Measurements from ENCODE around the gene IFT43. TPM values are rescaled to one million over a fixed set of nuclear protein-coding genes. Genes with fewer than 3 reads are reported as not detected.

The IFT43 gene
- total RNA-seq, 1 donor from 2014 or later, result 18.3 TPM

GRCh38 chr14:76086636-76087035 is 101.1 kb downstream of the IFT43 start:
- Histone ChIP-seq H3K36me3 (ENCODE audit: control insufficient read depth in 3 of 3, insufficient read depth in 3 of 3, low read length in 3 of 3) (peaks cover 2 to 7% (median 2%) of the 10 kb centered on the region in 3 donors), H3K4me3 (ENCODE audit: low read length in 3 of 3) (no peak overlapping the region), H3K9ac (ENCODE audit: low read depth in 1 of 3, low read length in 3 of 3) (peak overlapping the region; percentile 27 to 63 (median 33)), H3K9me3 (ENCODE audit: control insufficient read depth in 3 of 3, low read length in 3 of 3) (no peaks in the 10 kb centered on the region), H3K27ac (ENCODE audit: low read depth, low read length) (peak overlapping the region; percentile 85), H3K27me3 (ENCODE audit: control insufficient read depth in 3 of 3, insufficient read depth in 3 of 3, low read length in 3 of 3) (no peaks in the 10 kb centered on the region), H3K4me1 (ENCODE audit: control insufficient read depth in 3 of 3, insufficient read depth in 3 of 3, low read length in 3 of 3) (peaks cover 43 to 67% (median 64%) of the 10 kb centered on the region in 3 donors)

GRCh38 chr14:76088326-76088725 is 102.8 kb downstream of the IFT43 start:
- no peak overlapping the region for H3K4me3 ChIP-seq (ENCODE audit: low read length in 3 of 3)
- no peaks in the 10 kb centered on the region for H3K9me3 ChIP-seq (ENCODE audit: control insufficient read depth in 3 of 3, low read length in 3 of 3)
- H3K27ac ChIP-seq (ENCODE audit: low read depth, low read length), result peak overlapping the region; percentile 48
- no peaks in the 10 kb centered on the region for H3K27me3 ChIP-seq (ENCODE audit: control insufficient read depth in 3 of 3, insufficient read depth in 3 of 3, low read length in 3 of 3)
- peaks cover 47 to 67% (median 65%) of the 10 kb centered on the region in 3 donors for H3K4me1 ChIP-seq (ENCODE audit: control insufficient read depth in 3 of 3, insufficient read depth in 3 of 3, low read length in 3 of 3)
- no peak overlapping the region for H3K9ac ChIP-seq (ENCODE audit: low read depth in 1 of 3, low read length in 3 of 3)
- H3K36me3 ChIP-seq (ENCODE audit: control insufficient read depth in 3 of 3, insufficient read depth in 3 of 3, low read length in 3 of 3), result peaks cover 0 to under 1% (median 0%) of the 10 kb centered on the region in 3 donors

- peak overlapping the region in 1 of 3 donors; percentile 41 for H3K9ac ChIP-seq (ENCODE audit: low read depth in 1 of 3, low read length in 3 of 3)
- peaks cover 47 to 67% (median 65%) of the 10 kb centered on the region in 3 donors for H3K4me1 ChIP-seq (ENCODE audit: control insufficient read depth in 3 of 3, insufficient read depth in 3 of 3, low read length in 3 of 3)
- no peaks in the 10 kb centered on the region for H3K36me3 ChIP-seq (ENCODE audit: control insufficient read depth in 3 of 3, insufficient read depth in 3 of 3, low read length in 3 of 3)
- peak overlapping the region; percentile 48 for H3K27ac ChIP-seq (ENCODE audit: low read depth, low read length)
- H3K4me3 ChIP-seq (ENCODE audit: low read length in 3 of 3), result no peak overlapping the region
- H3K27me3 ChIP-seq (ENCODE audit: control insufficient read depth in 3 of 3, insufficient read depth in 3 of 3, low read length in 3 of 3), result no peaks in the 10 kb centered on the region
- H3K9me3 ChIP-seq (ENCODE audit: control insufficient read depth in 3 of 3, low read length in 3 of 3), result no peaks in the 10 kb centered on the region
These were observed 103.4 kb downstream of the IFT43 start for GRCh38 chr14:76088771-76089571.

GRCh38 chr14:76089575-76089974 is 104.0 kb downstream of the IFT43 start:
- H3K9ac ChIP-seq (ENCODE audit: low read depth in 1 of 3, low read length in 3 of 3), result no peak overlapping the region
- H3K27ac ChIP-seq (ENCODE audit: low read depth, low read length), result no peak overlapping the region
- no peak overlapping the region for H3K4me3 ChIP-seq (ENCODE audit: low read length in 3 of 3)
- no peaks in the 10 kb centered on the region for H3K36me3 ChIP-seq (ENCODE audit: control insufficient read depth in 3 of 3, insufficient read depth in 3 of 3, low read length in 3 of 3)
- H3K4me1 ChIP-seq (ENCODE audit: control insufficient read depth in 3 of 3, insufficient read depth in 3 of 3, low read length in 3 of 3), result peaks cover 47 to 66% (median 63%) of the 10 kb centered on the region in 3 donors
- H3K9me3 ChIP-seq (ENCODE audit: control insufficient read depth in 3 of 3, low read length in 3 of 3), result no peaks in the 10 kb centered on the region
- no peaks in the 10 kb centered on the region for H3K27me3 ChIP-seq (ENCODE audit: control insufficient read depth in 3 of 3, insufficient read depth in 3 of 3, low read length in 3 of 3)

- no peaks in the 10 kb centered on the region for H3K9me3 ChIP-seq (ENCODE audit: control insufficient read depth in 3 of 3, low read length in 3 of 3)
- peak overlapping the region in 1 of 3 donors; percentile 23 for H3K4me3 ChIP-seq (ENCODE audit: low read length in 3 of 3)
- H3K27me3 ChIP-seq (ENCODE audit: control insufficient read depth in 3 of 3, insufficient read depth in 3 of 3, low read length in 3 of 3), result no peaks in the 10 kb centered on the region
- peaks cover 43 to 54% (median 51%) of the 10 kb centered on the region in 3 donors for H3K4me1 ChIP-seq (ENCODE audit: control insufficient read depth in 3 of 3, insufficient read depth in 3 of 3, low read length in 3 of 3)
- peak overlapping the region; percentile 88 for H3K27ac ChIP-seq (ENCODE audit: low read depth, low read length)
- no peaks in the 10 kb centered on the region for H3K36me3 ChIP-seq (ENCODE audit: control insufficient read depth in 3 of 3, insufficient read depth in 3 of 3, low read length in 3 of 3)
- H3K9ac ChIP-seq (ENCODE audit: low read depth in 1 of 3, low read length in 3 of 3), result peak overlapping the region in 2 of 3 donors; percentile 54 to 58
These were observed 105.2 kb downstream of the IFT43 start for GRCh38 chr14:76090616-76091391.

- Histone ChIP-seq H3K9ac (ENCODE audit: low read depth in 1 of 3, low read length in 3 of 3) (no peak overlapping the region), H3K36me3 (ENCODE audit: control insufficient read depth in 3 of 3, insufficient read depth in 3 of 3, low read length in 3 of 3) (no peaks in the 10 kb centered on the region), H3K9me3 (ENCODE audit: control insufficient read depth in 3 of 3, low read length in 3 of 3) (no peaks in the 10 kb centered on the region), H3K27ac (ENCODE audit: low read depth, low read length) (no peak overlapping the region), H3K4me3 (ENCODE audit: low read length in 3 of 3) (no peak overlapping the region), H3K4me1 (ENCODE audit: control insufficient read depth in 3 of 3, insufficient read depth in 3 of 3, low read length in 3 of 3) (peaks cover 29 to 34% (median 34%) of the 10 kb centered on the region in 3 donors), H3K27me3 (ENCODE audit: control insufficient read depth in 3 of 3, insufficient read depth in 3 of 3, low read length in 3 of 3) (no peaks in the 10 kb centered on the region)
These were observed 107.5 kb downstream of the IFT43 start for GRCh38 chr14:76093077-76093476.

- H3K4me3 ChIP-seq (ENCODE audit: low read length in 3 of 3), result no peak overlapping the region
- H3K36me3 ChIP-seq (ENCODE audit: control insufficient read depth in 3 of 3, insufficient read depth in 3 of 3, low read length in 3 of 3), result no peaks in the 10 kb centered on the region
- no peaks in the 10 kb centered on the region for H3K9me3 ChIP-seq (ENCODE audit: control insufficient read depth in 3 of 3, low read length in 3 of 3)
- no peak overlapping the region for H3K9ac ChIP-seq (ENCODE audit: low read depth in 1 of 3, low read length in 3 of 3)
- H3K27ac ChIP-seq (ENCODE audit: low read depth, low read length), result no peak overlapping the region
- H3K27me3 ChIP-seq (ENCODE audit: control insufficient read depth in 3 of 3, insufficient read depth in 3 of 3, low read length in 3 of 3), result peaks cover 3 to 9% (median 3%) of the 10 kb centered on the region in 3 donors
- peaks cover 19 to 20% (median 20%) of the 10 kb centered on the region in 3 donors for H3K4me1 ChIP-seq (ENCODE audit: control insufficient read depth in 3 of 3, insufficient read depth in 3 of 3, low read length in 3 of 3)
These were observed 110.7 kb downstream of the IFT43 start for GRCh38 chr14:76096257-76096656.

- Histone ChIP-seq H3K9ac (ENCODE audit: low read depth in 1 of 3, low read length in 3 of 3) (no peak overlapping the region), H3K4me3 (ENCODE audit: low read length in 3 of 3) (no peak overlapping the region), H3K36me3 (ENCODE audit: control insufficient read depth in 3 of 3, insufficient read depth in 3 of 3, low read length in 3 of 3) (no peaks in the 10 kb centered on the region), H3K27me3 (ENCODE audit: control insufficient read depth in 3 of 3, insufficient read depth in 3 of 3, low read length in 3 of 3) (peaks cover 3 to 9% (median 3%) of the 10 kb centered on the region in 3 donors), H3K27ac (ENCODE audit: low read depth, low read length) (no peak overlapping the region), H3K4me1 (ENCODE audit: control insufficient read depth in 3 of 3, insufficient read depth in 3 of 3, low read length in 3 of 3) (peaks cover 13 to 24% (median 18%) of the 10 kb centered on the region in 3 donors), H3K9me3 (ENCODE audit: control insufficient read depth in 3 of 3, low read length in 3 of 3) (no peaks in the 10 kb centered on the region)
These were observed 112.0 kb downstream of the IFT43 start for GRCh38 chr14:76097547-76097946.

- Histone ChIP-seq H3K9me3 (ENCODE audit: control insufficient read depth in 3 of 3, low read length in 3 of 3) (no peaks in the 10 kb centered on the region), H3K9ac (ENCODE audit: low read depth in 1 of 3, low read length in 3 of 3) (no peak overlapping the region), H3K27ac (ENCODE audit: low read depth, low read length) (no peak overlapping the region), H3K4me1 (ENCODE audit: control insufficient read depth in 3 of 3, insufficient read depth in 3 of 3, low read length in 3 of 3) (peaks cover 13 to 24% (median 18%) of the 10 kb centered on the region in 3 donors), H3K4me3 (ENCODE audit: low read length in 3 of 3) (no peak overlapping the region), H3K36me3 (ENCODE audit: control insufficient read depth in 3 of 3, insufficient read depth in 3 of 3, low read length in 3 of 3) (no peaks in the 10 kb centered on the region), H3K27me3 (ENCODE audit: control insufficient read depth in 3 of 3, insufficient read depth in 3 of 3, low read length in 3 of 3) (peaks cover 3 to 9% (median 3%) of the 10 kb centered on the region in 3 donors)
These were observed 112.5 kb downstream of the IFT43 start for GRCh38 chr14:76098047-76098446.

All from skeletal muscle tissue (tissue), 4 donors.